ENCODE data around the gene CFAP99. TPM values are rescaled to one million over a fixed set of nuclear protein-coding genes. Genes with fewer than 3 reads are reported as not detected.

The CFAP99 gene
- total RNA-seq, 1 donor = not detected

DNA sequence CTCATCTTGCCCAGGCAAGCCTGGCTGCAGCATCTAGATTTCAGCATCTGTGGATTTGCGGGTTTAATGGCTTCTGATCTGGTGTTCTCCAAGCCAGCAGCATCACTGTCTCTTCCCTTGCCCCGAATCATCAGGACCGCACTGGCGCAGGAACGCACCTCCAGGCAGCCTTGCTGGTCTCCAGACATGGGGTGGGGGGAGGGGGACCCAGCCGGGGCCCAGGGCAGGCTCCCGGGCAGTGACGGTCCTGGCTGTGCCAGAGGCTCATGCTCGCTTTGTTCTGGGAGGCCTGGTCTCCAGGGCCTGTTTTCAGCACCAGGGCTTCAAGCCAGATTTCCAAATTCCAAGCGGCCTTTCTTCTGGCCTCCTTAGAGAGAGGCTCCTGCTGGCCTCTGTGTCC is 4.9 kb downstream of the CFAP99 start:
- TF ChIP-seq, protein P1, sequence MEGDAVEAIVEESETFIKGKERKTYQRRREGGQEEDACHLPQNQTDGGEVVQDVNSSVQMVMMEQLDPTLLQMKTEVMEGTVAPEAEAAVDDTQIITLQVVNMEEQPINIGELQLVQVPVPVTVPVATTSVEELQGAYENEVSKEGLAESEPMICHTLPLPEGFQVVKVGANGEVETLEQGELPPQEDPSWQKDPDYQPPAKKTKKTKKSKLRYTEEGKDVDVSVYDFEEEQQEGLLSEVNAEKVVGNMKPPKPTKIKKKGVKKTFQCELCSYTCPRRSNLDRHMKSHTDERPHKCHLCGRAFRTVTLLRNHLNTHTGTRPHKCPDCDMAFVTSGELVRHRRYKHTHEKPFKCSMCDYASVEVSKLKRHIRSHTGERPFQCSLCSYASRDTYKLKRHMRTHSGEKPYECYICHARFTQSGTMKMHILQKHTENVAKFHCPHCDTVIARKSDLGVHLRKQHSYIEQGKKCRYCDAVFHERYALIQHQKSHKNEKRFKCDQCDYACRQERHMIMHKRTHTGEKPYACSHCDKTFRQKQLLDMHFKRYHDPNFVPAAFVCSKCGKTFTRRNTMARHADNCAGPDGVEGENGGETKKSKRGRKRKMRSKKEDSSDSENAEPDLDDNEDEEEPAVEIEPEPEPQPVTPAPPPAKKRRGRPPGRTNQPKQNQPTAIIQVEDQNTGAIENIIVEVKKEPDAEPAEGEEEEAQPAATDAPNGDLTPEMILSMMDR (IDR thresholded peaks at IDR 0.05; ENCODE audit: insufficient read depth, low read depth, low read length) = no peak
- no peak overlapping the region for H3K4me3 ChIP-seq (ENCODE audit: low read depth, low read length)
- DNase-seq (ENCODE audit: low read depth) = no peak

- no peak for DNase-seq (ENCODE audit: low read depth)
- no peak overlapping the region for H3K4me3 ChIP-seq (ENCODE audit: low read depth, low read length)
- TF ChIP-seq, protein P1 (IDR thresholded peaks at IDR 0.05; ENCODE audit: insufficient read depth, low read depth, low read length) = no peak
Observed at GRCh38 chr4:2424581-2424980, 5.8 kb downstream of the CFAP99 start.

GRCh38 chr4:2425386-2426068 is 6.8 kb downstream of the CFAP99 start:
- TF ChIP-seq, protein P1 (IDR thresholded peaks at IDR 0.05; ENCODE audit: insufficient read depth, low read depth, low read length) = no peak
- no peak overlapping the region for H3K4me3 ChIP-seq (ENCODE audit: low read depth, low read length)
- DNase-seq (ENCODE audit: low read depth) = no peak

DNA sequence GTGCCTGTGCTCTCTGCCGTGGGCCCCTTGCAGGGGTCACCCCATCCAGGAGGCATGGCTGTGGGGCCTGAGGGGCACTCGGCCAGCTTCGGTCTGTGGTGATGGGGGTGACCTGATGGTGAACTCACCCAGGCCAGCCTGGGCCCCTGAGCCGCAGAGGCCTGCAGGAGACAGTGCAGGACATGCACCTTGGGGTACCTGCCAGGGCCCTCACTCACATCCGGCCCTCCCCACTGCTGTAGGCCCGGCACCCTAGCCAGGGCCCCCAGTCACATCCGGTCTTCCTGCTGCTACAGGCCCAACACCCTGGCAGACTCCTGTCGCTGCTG is 7.3 kb downstream of the CFAP99 start:
- H3K4me3 ChIP-seq (ENCODE audit: low read depth, low read length) = no peak overlapping the region
- TF ChIP-seq, protein P1 (IDR thresholded peaks at IDR 0.05; ENCODE audit: insufficient read depth, low read depth, low read length) = no peak
- DNase-seq (ENCODE audit: low read depth) = no peak

- no peak for DNase-seq (ENCODE audit: low read depth)
- TF ChIP-seq, protein P1 (IDR thresholded peaks at IDR 0.05; ENCODE audit: insufficient read depth, low read depth, low read length) = no peak
- no peak overlapping the region for H3K4me3 ChIP-seq (ENCODE audit: low read depth, low read length)
Observed at GRCh38 chr4:2426711-2427275, 8.0 kb downstream of the CFAP99 start.

- DNase-seq (ENCODE audit: low read depth) = no peak
- H3K4me3 ChIP-seq (ENCODE audit: low read depth, low read length) = no peak overlapping the region
- TF ChIP-seq, protein P1 (IDR thresholded peaks at IDR 0.05; ENCODE audit: insufficient read depth, low read depth, low read length) = no peak
Observed at GRCh38 chr4:2427383-2428334, 8.9 kb downstream of the CFAP99 start.

Measured in fibroblast of villous mesenchyme (primary cell).